GM18858 (cell line): ENCODE measurements around the gene ADGRG6.

Source experiments
- ATAC-seq: cut with Tn5 transposase; IDR thresholded peaks from one replicate; pipeline ENCODE4 v1.9.1; 2021; ENCODE audit not compliant: unreplicated experiment

ADGRG6 gene

DNA sequence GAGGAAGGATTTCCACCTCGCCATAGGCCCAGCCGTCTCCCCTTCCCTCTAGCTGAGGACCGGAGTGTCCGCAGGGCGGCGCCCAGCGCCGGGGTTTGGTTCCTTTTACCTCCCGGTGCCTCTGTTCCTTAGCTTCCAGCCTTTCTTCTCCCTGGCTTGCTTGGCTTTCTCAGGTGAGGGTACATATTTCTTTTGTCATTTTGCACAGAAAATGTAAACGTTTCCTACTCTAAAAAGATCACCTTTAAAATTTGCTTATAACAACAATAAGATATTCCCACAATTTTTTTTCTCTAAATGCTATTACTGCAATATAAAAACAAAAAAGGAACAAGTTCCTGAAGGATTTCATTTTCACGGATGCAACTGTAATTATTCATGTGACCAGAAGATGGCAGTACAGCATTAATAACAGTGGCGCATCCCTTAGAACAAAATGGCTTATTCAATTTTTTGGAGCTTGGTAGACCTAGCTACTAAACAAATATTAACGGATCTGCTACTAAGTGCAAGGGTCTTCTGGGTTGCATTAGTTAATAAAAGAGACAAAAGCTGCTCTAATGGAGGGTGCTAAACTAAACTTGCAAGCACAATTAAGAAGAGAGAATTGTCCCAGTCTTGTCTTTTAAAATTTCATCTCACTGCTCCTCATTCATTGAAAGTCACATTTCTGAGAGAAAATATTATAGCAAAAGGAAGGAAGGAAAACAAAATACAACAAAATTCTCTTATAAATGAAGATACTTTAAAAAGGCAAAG is 172.9 kb downstream of the ADGRG6 start:
- no peak for ATAC-seq

GRCh38 chr6:142476452-142476851 is 174.6 kb downstream of the ADGRG6 start:
- ATAC-seq = no peak

DNA sequence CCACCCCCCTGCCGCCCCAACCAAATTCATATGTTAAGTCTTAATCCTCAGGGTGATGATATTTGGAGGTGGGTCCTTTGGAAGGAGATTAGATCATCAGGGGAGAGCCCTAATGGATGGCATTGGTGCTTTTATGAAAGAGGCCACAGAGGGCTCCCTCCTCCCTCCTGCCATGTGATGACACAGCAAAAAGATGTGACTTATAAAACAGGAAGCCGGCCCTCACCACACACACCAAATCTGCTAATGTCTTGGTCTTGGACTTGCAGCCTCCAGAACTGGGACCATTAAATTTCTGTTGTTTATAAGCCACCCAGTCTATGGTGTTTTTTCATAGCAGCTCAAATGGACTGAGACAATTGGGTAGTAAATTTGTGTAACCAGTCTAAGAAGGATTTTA is 176.3 kb downstream of the ADGRG6 start:
- ATAC-seq = no peak

GRCh38 chr6:142481466-142481865 is 179.7 kb downstream of the ADGRG6 start:
- ATAC-seq = no peak

DNA sequence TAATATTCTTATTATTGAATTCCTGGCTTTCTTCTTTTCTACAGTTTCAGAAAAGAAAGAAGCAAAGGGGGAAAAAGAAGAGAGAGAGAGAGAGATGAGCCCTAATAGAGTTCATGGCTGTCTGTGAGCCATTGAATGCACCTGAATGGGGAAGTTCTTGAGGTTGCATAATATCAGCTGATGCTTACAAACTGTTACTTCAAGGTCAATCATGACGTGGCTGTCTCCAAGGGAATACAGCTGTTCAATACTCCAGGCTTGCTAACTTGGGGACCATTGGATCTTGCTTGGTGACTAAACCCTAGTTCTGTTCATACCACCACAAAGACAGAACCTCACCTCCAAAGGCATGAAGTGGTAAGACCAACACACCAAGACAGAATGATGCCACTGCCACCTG is 180.4 kb downstream of the ADGRG6 start:
- no peak for ATAC-seq

DNA sequence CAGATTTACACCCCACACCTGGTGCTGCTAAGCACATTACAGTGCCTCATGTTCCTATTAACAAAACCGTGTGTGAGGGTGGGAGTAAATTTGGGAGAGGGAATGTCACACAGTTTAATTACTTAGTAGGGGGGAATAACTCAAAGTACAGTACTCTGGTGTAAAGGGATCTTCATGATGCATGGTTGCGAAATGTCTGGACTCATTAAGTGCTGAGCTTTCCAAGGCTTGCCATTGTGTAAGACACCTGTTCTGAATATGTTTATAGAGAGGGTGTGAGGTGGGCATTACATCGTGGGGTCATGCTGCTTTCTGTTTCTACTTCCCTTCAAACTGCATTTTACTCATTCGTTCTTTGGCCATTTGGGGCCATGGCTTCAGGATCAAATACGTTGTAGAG is 181.2 kb downstream of the ADGRG6 start:
- no peak for ATAC-seq

- ATAC-seq = no peak
Measured at GRCh38 chr6:142485256-142485655, 183.4 kb downstream of the ADGRG6 start.

DNA sequence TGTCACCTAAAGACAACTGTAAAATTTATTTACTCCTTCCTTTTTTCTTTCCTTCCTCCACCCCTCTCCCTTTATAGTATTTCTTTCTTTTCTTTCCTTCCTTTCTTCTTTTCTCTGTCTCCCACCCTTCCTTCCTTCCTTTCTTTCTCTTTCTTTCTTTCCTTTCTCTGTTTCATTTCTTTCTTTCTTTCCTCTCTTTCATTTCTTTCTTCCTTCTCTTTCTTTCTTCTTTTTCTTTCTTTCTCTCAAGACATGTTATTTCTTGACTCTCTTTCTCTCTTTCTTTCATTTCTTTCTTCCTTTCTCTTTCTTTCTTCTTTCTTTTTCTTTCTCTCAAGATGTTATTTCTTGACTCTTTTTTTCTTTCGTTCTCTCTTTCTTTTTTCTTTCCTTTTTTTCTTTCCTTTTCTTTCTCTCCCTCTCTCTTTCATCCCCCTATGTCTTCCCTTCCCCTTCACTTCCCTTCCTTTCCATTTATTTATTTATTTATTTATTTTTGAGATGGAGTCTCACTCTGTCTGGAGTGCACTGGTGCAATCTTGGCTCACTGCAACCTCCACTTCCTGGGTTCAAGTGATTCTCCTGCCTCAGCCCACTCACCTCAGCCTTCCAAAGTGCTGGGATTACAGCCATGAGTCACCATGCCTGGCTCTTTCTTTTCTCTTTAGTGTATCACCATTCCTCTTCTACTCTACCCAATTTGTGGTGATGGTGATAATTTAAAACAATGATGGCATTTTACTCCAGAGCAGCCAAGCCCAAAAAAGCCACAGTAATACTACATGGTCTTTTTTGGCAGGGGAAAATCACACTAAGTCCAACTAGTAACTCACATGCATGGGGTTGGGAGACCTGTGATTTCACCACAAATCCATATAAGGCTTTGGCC is 188.2 kb downstream of the ADGRG6 start:
- no peak for ATAC-seq
